ENCODE results near the gene PTPRH. TPM values are rescaled to one million over a fixed set of nuclear protein-coding genes. Genes with fewer than 3 reads are reported as not detected.

The PTPRH gene
- polyA plus RNA-seq, 1 donor (not counting 4 experiments of a cell fraction or from before 2014, with no cell fraction given), result 0.17 TPM

DNA sequence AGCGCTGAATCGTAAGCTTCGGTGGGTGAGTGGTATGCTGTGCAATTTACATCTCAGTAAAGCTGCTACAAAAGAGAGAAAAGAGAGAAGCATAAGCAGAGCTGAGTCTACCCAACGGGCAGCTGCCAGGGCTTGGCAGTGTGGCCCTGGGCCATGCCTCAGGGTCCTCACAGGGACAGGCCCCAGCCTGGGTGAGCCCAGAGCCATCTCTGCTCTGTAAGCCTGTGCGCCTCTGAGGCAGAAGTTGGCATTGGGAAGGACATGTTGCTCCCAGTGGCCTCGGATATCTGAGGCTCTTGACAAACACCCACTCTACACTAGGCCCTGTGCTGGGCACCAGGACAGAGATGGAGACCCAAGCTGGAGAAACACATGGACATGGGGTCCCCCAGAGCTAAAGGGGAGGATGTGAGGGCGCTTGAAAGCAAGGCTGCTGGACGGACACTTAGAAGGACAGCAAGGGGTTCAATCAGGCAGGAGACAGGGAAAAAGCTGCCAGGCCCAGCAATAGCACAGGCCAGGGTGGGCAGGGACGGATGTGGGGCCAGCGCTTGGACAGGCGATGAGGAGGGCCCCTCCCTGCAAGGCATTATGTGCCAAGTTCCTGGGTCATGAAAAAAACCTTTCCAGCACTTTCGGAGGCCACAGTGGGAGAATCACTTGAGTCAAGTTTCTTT, 34.8 kb upstream of the PTPRH start:
- Histone ChIP-seq H3K4me2 (ENCODE audit: control insufficient read depth, extremely low read depth, insufficient read depth, low read depth, low read length) (no peak overlapping the region), H3K9ac (ENCODE audit: control insufficient read depth, extremely low read depth, insufficient read depth, low read length) (no peak overlapping the region), H3K4me1 (ENCODE audit: control insufficient read depth, extremely low read depth, insufficient read depth, low read length) (peaks cover 8% of the 10 kb centered on the region), H4K20me1 (ENCODE audit: control insufficient read depth, extremely low read depth, insufficient read depth, low read length) (peaks cover 15% of the 10 kb centered on the region), H3K27me3 (ENCODE audit: control insufficient read depth, extremely low read depth, insufficient read depth, low read length) (no peaks in the 10 kb centered on the region), H3K36me3 (ENCODE audit: control insufficient read depth in 2 of 2, extremely low read depth in 1 of 2, insufficient read depth in 2 of 2, low read length in 2 of 2) (peaks cover 40 to 46% of the 10 kb centered on the region in 2 experiments), H3K9me3 (ENCODE audit: control insufficient read depth, low read depth, low read length) (no peaks in the 10 kb centered on the region), H2AFZ (ENCODE audit: control insufficient read depth, low read length) (no peak overlapping the region), H3K79me2 (ENCODE audit: control insufficient read depth, insufficient read depth, low read length) (peaks cover 36% of the 10 kb centered on the region), H3K4me3 (ENCODE audit: control insufficient read depth in 2 of 3, extremely low read depth in 1 of 3, insufficient read depth in 2 of 3, low read depth in 1 of 3, low read length in 3 of 3) (no peak overlapping the region), H3K27ac (ENCODE audit: control insufficient read depth, insufficient read depth, low read length) (no peak overlapping the region), H3K9me1 (ENCODE audit: control insufficient read depth, extremely low read depth, insufficient read depth, low read length) (peaks cover 2% of the 10 kb centered on the region)
- DNase-seq (ENCODE audit: low read depth, low spot score) (no peak), FAIRE-seq (no peak)
- TF ChIP-seq, protein P1, sequence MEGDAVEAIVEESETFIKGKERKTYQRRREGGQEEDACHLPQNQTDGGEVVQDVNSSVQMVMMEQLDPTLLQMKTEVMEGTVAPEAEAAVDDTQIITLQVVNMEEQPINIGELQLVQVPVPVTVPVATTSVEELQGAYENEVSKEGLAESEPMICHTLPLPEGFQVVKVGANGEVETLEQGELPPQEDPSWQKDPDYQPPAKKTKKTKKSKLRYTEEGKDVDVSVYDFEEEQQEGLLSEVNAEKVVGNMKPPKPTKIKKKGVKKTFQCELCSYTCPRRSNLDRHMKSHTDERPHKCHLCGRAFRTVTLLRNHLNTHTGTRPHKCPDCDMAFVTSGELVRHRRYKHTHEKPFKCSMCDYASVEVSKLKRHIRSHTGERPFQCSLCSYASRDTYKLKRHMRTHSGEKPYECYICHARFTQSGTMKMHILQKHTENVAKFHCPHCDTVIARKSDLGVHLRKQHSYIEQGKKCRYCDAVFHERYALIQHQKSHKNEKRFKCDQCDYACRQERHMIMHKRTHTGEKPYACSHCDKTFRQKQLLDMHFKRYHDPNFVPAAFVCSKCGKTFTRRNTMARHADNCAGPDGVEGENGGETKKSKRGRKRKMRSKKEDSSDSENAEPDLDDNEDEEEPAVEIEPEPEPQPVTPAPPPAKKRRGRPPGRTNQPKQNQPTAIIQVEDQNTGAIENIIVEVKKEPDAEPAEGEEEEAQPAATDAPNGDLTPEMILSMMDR (optimal IDR thresholded peaks at IDR 0.05 in 1 of 3, IDR thresholded peaks at IDR 0.05 in 1 of 3, conservative IDR thresholded peaks at IDR 0.05 in 1 of 3; ENCODE audit: extremely low read depth in 1 of 3, insufficient read depth in 2 of 3, low read length in 3 of 3), result no peak
- TF ChIP-seq EZH2 (IDR thresholded peaks at IDR 0.05; ENCODE audit: low read length), result no peak
- dilution Hi-C loops (cut with MboI; ENCODE audit: extremely low pct_ligation_motif_present, low sequenced_read_pairs), result no loop called here

DNA sequence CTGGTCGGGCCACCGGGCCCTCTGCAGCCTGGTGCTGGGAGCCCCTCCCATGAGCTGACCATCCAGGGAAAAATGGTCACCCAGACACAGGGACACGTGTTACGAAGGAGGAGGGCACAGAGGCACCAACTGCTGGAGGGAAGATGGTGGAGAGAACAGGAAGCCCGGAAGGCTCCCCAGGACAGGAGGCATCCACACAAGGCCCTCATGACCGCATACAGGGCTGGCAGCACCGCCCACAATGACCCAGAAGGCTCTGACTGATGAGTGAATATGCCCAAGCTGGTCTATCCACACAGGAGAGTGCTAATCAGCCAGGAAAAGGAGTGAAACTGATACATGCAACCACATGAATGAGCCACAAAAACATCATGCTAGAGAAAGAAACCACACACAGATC, 33.2 kb upstream of the PTPRH start:
- DNase-seq (ENCODE audit: low read depth, low spot score) (no peak), FAIRE-seq (no peak)
- peaks cover 20% of the 10 kb centered on the region for H3K79me2 ChIP-seq (ENCODE audit: control insufficient read depth, insufficient read depth, low read length)
- no peaks in the 10 kb centered on the region for H3K9me3 ChIP-seq (ENCODE audit: control insufficient read depth, low read depth, low read length)
- H3K4me2 ChIP-seq (ENCODE audit: control insufficient read depth, extremely low read depth, insufficient read depth, low read depth, low read length), result no peak overlapping the region
- H4K20me1 ChIP-seq (ENCODE audit: control insufficient read depth, extremely low read depth, insufficient read depth, low read length), result peaks cover 7% of the 10 kb centered on the region
- dilution Hi-C loops (cut with MboI; ENCODE audit: extremely low pct_ligation_motif_present, low sequenced_read_pairs), result no loop called here
- TF ChIP-seq EZH2 (IDR thresholded peaks at IDR 0.05; ENCODE audit: low read length), result no peak
- TF ChIP-seq, protein P1 (optimal IDR thresholded peaks at IDR 0.05 in 1 of 3, IDR thresholded peaks at IDR 0.05 in 1 of 3, conservative IDR thresholded peaks at IDR 0.05 in 1 of 3; ENCODE audit: extremely low read depth in 1 of 3, insufficient read depth in 2 of 3, low read length in 3 of 3), result no peak
- no peaks in the 10 kb centered on the region for H3K27me3 ChIP-seq (ENCODE audit: control insufficient read depth, extremely low read depth, insufficient read depth, low read length)
- no peaks in the 10 kb centered on the region for H3K4me1 ChIP-seq (ENCODE audit: control insufficient read depth, extremely low read depth, insufficient read depth, low read length)
- H3K27ac ChIP-seq (ENCODE audit: control insufficient read depth, insufficient read depth, low read length), result no peak overlapping the region
- no peak overlapping the region for H2AFZ ChIP-seq (ENCODE audit: control insufficient read depth, low read length)
- H3K9me1 ChIP-seq (ENCODE audit: control insufficient read depth, extremely low read depth, insufficient read depth, low read length), result no peaks in the 10 kb centered on the region
- H3K36me3 ChIP-seq (ENCODE audit: control insufficient read depth in 2 of 2, extremely low read depth in 1 of 2, insufficient read depth in 2 of 2, low read length in 2 of 2), result peaks cover 48% of the 10 kb centered on the region in 2 experiments
- no peak overlapping the region for H3K9ac ChIP-seq (ENCODE audit: control insufficient read depth, extremely low read depth, insufficient read depth, low read length)
- no peak overlapping the region for H3K4me3 ChIP-seq (ENCODE audit: control insufficient read depth in 2 of 3, extremely low read depth in 1 of 3, insufficient read depth in 2 of 3, low read depth in 1 of 3, low read length in 3 of 3)
